ENCODE measurements around the gene ETNK2.

GRCh38 chr1:204114606-204115005 is 37.2 kb downstream of the ETNK2 start:
- TF ChIP-seq POLR2A (IDR thresholded peaks at IDR 0.05; ENCODE audit: low read length) (no peak), GATA1 (IDR thresholded peaks at IDR 0.05; ENCODE audit: low read depth, low read length) (no peak)

All from erythroblast (primary cell).